Measurements from ENCODE around the gene VSTM5. TPM values are rescaled to one million over a fixed set of nuclear protein-coding genes. Genes with fewer than 3 reads are reported as not detected.
"Not testable (repeated sequence)": the region's sequence is repeated elsewhere in the genome, so short reads cannot be mapped to it uniquely, and the experiment has no call there.

Gene VSTM5
- total RNA-seq, 2 experiments from 2014 or later = not detected

DNA sequence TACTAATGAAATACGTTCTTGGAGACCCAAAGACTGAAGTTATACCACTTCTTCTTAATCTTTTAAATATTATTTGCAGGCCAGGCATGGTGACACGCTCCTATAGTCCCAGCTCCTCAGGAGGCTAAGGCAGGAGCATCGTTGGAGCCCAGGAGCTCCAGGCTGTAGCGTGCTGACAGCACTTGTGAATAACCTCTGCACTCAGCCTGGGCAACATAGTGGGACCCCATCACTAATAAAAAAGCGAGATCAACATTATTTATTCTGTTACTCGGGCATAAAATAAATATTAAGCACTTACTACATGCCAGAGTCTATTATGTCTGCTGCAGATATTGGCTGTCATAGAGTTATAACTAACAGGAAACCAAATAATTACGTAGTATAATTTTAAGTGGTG is 67.1 kb downstream of the VSTM5 start:
- ChIA-PET POLR2A (interaction anchor here (0.6 to 3.0 kb wide), 13 partner anchors 9 to 388 kb away, joined by 3 to 49 read pairs (median 5); partner anchors contain the start of genes C11orf54, CEP295, PANX1 and TAF1D), CTCF (ENCODE audit: unreplicated experiment) (interaction anchor here (1.2 kb wide), 1 partner anchor 41 kb away, joined by 5 read pairs; the partner anchor contains the start of gene C11orf54)
- peak overlapping the region; percentile 72 for H3K27ac ChIP-seq (ENCODE audit: low read depth, low read length, poor library complexity, severe bottlenecking)
- no peaks in the 10 kb centered on the region for H3K9me3 ChIP-seq (ENCODE audit: low read length)
- H3K4me1 ChIP-seq (ENCODE audit: insufficient read depth, low read length, poor library complexity, severe bottlenecking) = peaks cover 29% of the 10 kb centered on the region
- H3K4me3 ChIP-seq (ENCODE audit: low read depth, low read length, poor library complexity, severe bottlenecking) = peak overlapping the region; percentile 88
- no peak for DNase-seq (ENCODE audit: low spot score)
- no TSS peak for BruUV-seq (replicated peaks)
- H2AFZ ChIP-seq (ENCODE audit: low read length) = peak overlapping the region; percentile 70
- peak overlapping the region; percentile 70 for H3K4me2 ChIP-seq (ENCODE audit: low read length)
- no peak for TF ChIP-seq EZH2phosphoT487 (IDR thresholded peaks at IDR 0.05; ENCODE audit: borderline replicate concordance, low read depth, low read length)
- TF ChIP-seq, protein P1, sequence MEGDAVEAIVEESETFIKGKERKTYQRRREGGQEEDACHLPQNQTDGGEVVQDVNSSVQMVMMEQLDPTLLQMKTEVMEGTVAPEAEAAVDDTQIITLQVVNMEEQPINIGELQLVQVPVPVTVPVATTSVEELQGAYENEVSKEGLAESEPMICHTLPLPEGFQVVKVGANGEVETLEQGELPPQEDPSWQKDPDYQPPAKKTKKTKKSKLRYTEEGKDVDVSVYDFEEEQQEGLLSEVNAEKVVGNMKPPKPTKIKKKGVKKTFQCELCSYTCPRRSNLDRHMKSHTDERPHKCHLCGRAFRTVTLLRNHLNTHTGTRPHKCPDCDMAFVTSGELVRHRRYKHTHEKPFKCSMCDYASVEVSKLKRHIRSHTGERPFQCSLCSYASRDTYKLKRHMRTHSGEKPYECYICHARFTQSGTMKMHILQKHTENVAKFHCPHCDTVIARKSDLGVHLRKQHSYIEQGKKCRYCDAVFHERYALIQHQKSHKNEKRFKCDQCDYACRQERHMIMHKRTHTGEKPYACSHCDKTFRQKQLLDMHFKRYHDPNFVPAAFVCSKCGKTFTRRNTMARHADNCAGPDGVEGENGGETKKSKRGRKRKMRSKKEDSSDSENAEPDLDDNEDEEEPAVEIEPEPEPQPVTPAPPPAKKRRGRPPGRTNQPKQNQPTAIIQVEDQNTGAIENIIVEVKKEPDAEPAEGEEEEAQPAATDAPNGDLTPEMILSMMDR (conservative IDR thresholded peaks at IDR 0.05; ENCODE audit: low read length) = no peak
- H3K9me2 ChIP-seq (ENCODE audit: insufficient read depth, low read length) = no peaks in the 10 kb centered on the region
- H3K36me3 ChIP-seq (ENCODE audit: insufficient read depth, low read length) = peaks cover 30% of the 10 kb centered on the region
- peaks cover 51% of the 10 kb centered on the region for H3K79me2 ChIP-seq (ENCODE audit: insufficient read depth, low read depth, low read length)
- H4K20me1 ChIP-seq (ENCODE audit: insufficient read depth, low read length) = peaks cover 20% of the 10 kb centered on the region
- intact Hi-C loops (cut with micrococcal nuclease; ENCODE audit: unreplicated experiment) = loop anchor here (5.0 kb wide), 1 partner anchor 121 kb away; the partner anchor contains the start of gene CEP295

DNA sequence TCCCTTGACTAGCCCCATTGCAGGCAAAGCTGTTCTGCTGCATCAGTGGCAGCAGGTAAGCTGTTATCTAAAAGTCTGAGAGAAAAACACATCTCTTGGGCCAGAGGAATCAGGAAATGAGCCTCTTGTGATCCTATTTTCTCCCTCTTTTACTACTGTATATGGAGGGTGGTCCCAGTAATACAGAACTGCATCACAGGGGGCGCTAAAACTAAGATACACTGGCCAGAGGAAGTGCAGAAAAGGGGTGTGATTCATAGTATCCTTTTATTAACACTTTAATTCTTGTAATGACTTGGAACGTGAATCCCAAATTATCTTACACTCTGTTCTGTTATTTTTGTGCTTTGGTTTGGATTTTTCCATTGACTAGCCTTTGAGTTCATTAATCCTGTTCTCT is 75.1 kb downstream of the VSTM5 start:
- Histone ChIP-seq H3K9me3 (ENCODE audit: low read length) (peaks cover 6% of the 10 kb centered on the region; the same call in 1 of the 2 replicates), H4K20me1 (ENCODE audit: insufficient read depth, low read length) (no peaks in the 10 kb centered on the region), H2AFZ (ENCODE audit: low read length) (no peak overlapping the region), H3K9me2 (ENCODE audit: insufficient read depth, low read length) (no peaks in the 10 kb centered on the region), H3K4me3 (ENCODE audit: low read depth, low read length, poor library complexity, severe bottlenecking) (no peak overlapping the region), H3K4me2 (ENCODE audit: low read length) (no peak overlapping the region), H3K4me1 (ENCODE audit: insufficient read depth, low read length, poor library complexity, severe bottlenecking) (no peaks in the 10 kb centered on the region), H3K79me2 (ENCODE audit: insufficient read depth, low read depth, low read length) (no peaks in the 10 kb centered on the region), H3K27ac (ENCODE audit: low read depth, low read length, poor library complexity, severe bottlenecking) (no peak overlapping the region), H3K36me3 (ENCODE audit: insufficient read depth, low read length) (no peaks in the 10 kb centered on the region)
- intact Hi-C loops (cut with micrococcal nuclease; ENCODE audit: unreplicated experiment) = no loop called here
- CTCF ChIA-PET (ENCODE audit: unreplicated experiment) = no interaction called here
- TF ChIP-seq, protein P1 (conservative IDR thresholded peaks at IDR 0.05; ENCODE audit: low read length) = peak; percentile 76
- TF ChIP-seq EZH2phosphoT487 (IDR thresholded peaks at IDR 0.05; ENCODE audit: borderline replicate concordance, low read depth, low read length) = no peak
- no TSS peak for BruUV-seq (replicated peaks)
- peak; percentile 41 for DNase-seq (ENCODE audit: low spot score)
- POLR2A ChIA-PET = no interaction called here

DNA sequence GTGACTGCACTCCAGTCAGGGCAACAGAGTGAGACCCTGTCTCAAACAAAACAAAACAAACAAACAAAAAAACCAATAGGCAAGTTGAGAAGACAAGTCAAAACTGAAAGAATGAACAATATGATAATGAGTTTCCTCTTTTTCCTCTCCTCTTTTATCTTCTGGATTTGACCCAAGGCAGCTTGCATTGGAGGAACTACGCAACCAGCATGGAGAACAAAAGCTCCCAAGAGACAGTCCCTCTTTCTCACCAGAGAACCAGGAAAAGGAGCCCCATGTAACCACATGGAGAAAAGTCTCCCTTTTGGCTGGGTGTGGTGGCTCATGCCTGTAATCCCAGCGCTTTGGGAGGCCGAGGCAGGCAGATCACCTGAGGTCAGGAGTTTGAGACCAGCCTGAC is 75.9 kb downstream of the VSTM5 start:
- H3K4me3 ChIP-seq (ENCODE audit: low read depth, low read length, poor library complexity, severe bottlenecking); H3K79me2 ChIP-seq (ENCODE audit: insufficient read depth, low read depth, low read length); H3K36me3 ChIP-seq (ENCODE audit: insufficient read depth, low read length); H2AFZ ChIP-seq (ENCODE audit: low read length); H4K20me1 ChIP-seq (ENCODE audit: insufficient read depth, low read length); intact Hi-C loops (cut with micrococcal nuclease; ENCODE audit: unreplicated experiment); CTCF ChIA-PET (ENCODE audit: unreplicated experiment); H3K9me2 ChIP-seq (ENCODE audit: insufficient read depth, low read length); H3K27ac ChIP-seq (ENCODE audit: low read depth, low read length, poor library complexity, severe bottlenecking); BruUV-seq (replicated peaks); H3K4me2 ChIP-seq (ENCODE audit: low read length); H3K4me1 ChIP-seq (ENCODE audit: insufficient read depth, low read length, poor library complexity, severe bottlenecking); H3K9me3 ChIP-seq (ENCODE audit: low read length); DNase-seq (ENCODE audit: low spot score); POLR2A ChIA-PET: not testable (repeated sequence)
